HCT116 (cell line): ENCODE results near the gene PDLIM4.

ENCODE experiments used
- ATF3 ChIP-seq: IDR thresholded peaks from 2 replicates; pipeline ENCODE4 v1.6.1; 2012
- CTCF ChIP-seq, 3 experiments: fragments of 200-600 bp in 1 of 3; sonication (generic) in 1 of 3; IDR thresholded peaks in 2 of 3; conservative IDR thresholded peaks in 1 of 3; 2 replicates each; pipeline ENCODE4 v1.5.1; 2012 to 2017; ENCODE audit warnings: low read depth in 2 of 3, low read length in 2 of 3, antibody characterized with exemption in 1 of 3, borderline replicate concordance in 1 of 3, control low read depth in 1 of 3, mild to moderate bottlenecking in 1 of 3, mixed read lengths in 1 of 3, mixed run types in 1 of 3, moderate library complexity in 1 of 3; ENCODE audit not compliant: insufficient read depth in 1 of 3
- ELF1 ChIP-seq: IDR thresholded peaks from 2 replicates; pipeline ENCODE4 v1.6.1; 2012; ENCODE audit warnings: low read depth, borderline replicate concordance
- EZH2 ChIP-seq: fragments of 200-600 bp; sonication (generic); IDR thresholded peaks from 2 replicates; pipeline ENCODE4 v1.6.1; 2017; ENCODE audit warnings: antibody characterized with exemption, mixed run types
- EZH2phosphoT487 ChIP-seq: fragments of 200-600 bp; IDR thresholded peaks from 2 replicates; pipeline ENCODE4 v1.6.1; 2018; ENCODE audit warnings: antibody characterized with exemption, borderline replicate concordance
- FOSL1 ChIP-seq: IDR thresholded peaks from 2 replicates; pipeline ENCODE4 v1.6.1; 2012; ENCODE audit warnings: low read depth
- JUND ChIP-seq: IDR thresholded peaks from 2 replicates; pipeline ENCODE4 v1.6.1; 2012
- POLR2A ChIP-seq: IDR thresholded peaks from 2 replicates; pipeline ENCODE4 v1.7.0; 2011; ENCODE audit warnings: borderline replicate concordance; ENCODE audit not compliant: insufficient read depth, insufficient read length; ENCODE audit errors: extremely low read depth
- POLR2AphosphoS5 ChIP-seq: IDR thresholded peaks from 2 replicates; pipeline ENCODE4 v1.6.1; 2011; ENCODE audit warnings: mild to moderate bottlenecking, low read depth, low read length, moderate library complexity
- REST ChIP-seq: IDR thresholded peaks from 2 replicates; pipeline ENCODE4 v1.6.1; 2012; ENCODE audit warnings: low read depth
- SRF ChIP-seq: IDR thresholded peaks from 2 replicates; pipeline ENCODE4 v1.6.1; 2012; ENCODE audit warnings: low read depth
- ZNF274 ChIP-seq: fragments of 200-500 bp; sonication (Bioruptor generic); IDR thresholded peaks from 2 replicates; pipeline ENCODE4 v1.6.1; 2014; ENCODE audit warnings: mild to moderate bottlenecking, low read depth, low read length, inconsistent platforms
- TF ChIP-seq, protein P1 (sequence below): IDR thresholded peaks from 2 replicates; pipeline ENCODE4 v1.6.1; 2012

DNA sequence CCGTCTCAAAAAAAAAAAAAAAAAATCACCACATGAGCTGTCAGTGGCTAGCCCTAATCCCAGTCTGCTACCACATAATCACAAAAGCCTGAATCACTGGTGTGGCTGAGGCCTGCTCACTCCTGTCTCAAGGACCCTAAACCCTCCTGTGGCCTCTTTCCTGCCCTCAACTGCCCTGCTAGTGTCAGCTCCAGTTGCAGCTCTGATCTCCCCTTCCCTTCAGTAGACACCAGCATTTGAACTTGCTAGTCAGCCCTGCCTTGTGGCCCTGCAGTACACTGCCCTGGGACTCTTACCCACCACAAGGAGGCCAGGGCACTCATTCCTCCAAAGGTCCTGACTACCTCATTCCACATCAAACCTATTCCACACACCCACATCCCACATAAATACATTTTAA lies 20.4 kb upstream of the PDLIM4 start:
- TF ChIP-seq REST = no peak
- no peak for TF ChIP-seq POLR2A
- no peak for TF ChIP-seq EZH2
- no peak for TF ChIP-seq ZNF274
- TF ChIP-seq ELF1 = no peak
- TF ChIP-seq FOSL1 = no peak
- TF ChIP-seq JUND = no peak
- TF ChIP-seq, protein P1, sequence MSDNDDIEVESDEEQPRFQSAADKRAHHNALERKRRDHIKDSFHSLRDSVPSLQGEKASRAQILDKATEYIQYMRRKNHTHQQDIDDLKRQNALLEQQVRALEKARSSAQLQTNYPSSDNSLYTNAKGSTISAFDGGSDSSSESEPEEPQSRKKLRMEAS = no peak
- TF ChIP-seq EZH2phosphoT487 = no peak
- TF ChIP-seq CTCF (IDR thresholded peaks at IDR 0.05 in 2 of 3, conservative IDR thresholded peaks at IDR 0.05 in 1 of 3; ENCODE audit: borderline replicate concordance in 1 of 3, insufficient read depth in 1 of 3, low read depth in 2 of 3, low read length in 2 of 3) = no peak
- TF ChIP-seq ATF3 = no peak
- TF ChIP-seq POLR2AphosphoS5 = no peak
- no peak for TF ChIP-seq SRF
